ENCODE data around the gene C2CD2.

The C2CD2 gene

GRCh38 chr21:41881051-41881450, 72.8 kb downstream of the C2CD2 start:
- no peak for DNase-seq

GRCh38 chr21:41880153-41880552, 73.7 kb downstream of the C2CD2 start:
- no peak for DNase-seq

GRCh38 chr21:41879190-41879998, 74.4 kb downstream of the C2CD2 start, which contains the start of gene PRDM15:
PRDM15 (minus strand) TSS chr21:41879344; CDS start chr21:41860363, 18,981 bp downstream.
- DNase-seq = peak; percentile 75

GRCh38 chr21:41878831-41879189, 75.0 kb downstream of the C2CD2 start:
- peak; percentile 63 for DNase-seq

- peak; percentile 14 for DNase-seq
Measured at GRCh38 chr21:41877901-41878830, 75.7 kb downstream of the C2CD2 start.

- no peak for DNase-seq
Measured at GRCh38 chr21:41876928-41877652, 76.7 kb downstream of the C2CD2 start.

- DNase-seq = no peak
Measured at GRCh38 chr21:41876396-41876795, 77.4 kb downstream of the C2CD2 start.

- DNase-seq = no peak
Measured at GRCh38 chr21:41875086-41875485, 78.7 kb downstream of the C2CD2 start.

GRCh38 chr21:41874611-41875010, 79.2 kb downstream of the C2CD2 start:
- no peak for DNase-seq

- no peak for DNase-seq
Measured at GRCh38 chr21:41873426-41873825, 80.4 kb downstream of the C2CD2 start.

- no peak for DNase-seq
Measured at GRCh38 chr21:41873005-41873404, 80.8 kb downstream of the C2CD2 start.

GRCh38 chr21:41871293-41872030, 82.4 kb downstream of the C2CD2 start:
- DNase-seq = no peak

- no peak for DNase-seq
Measured at GRCh38 chr21:41869771-41870170, 84.0 kb downstream of the C2CD2 start.

- DNase-seq = no peak
Measured at GRCh38 chr21:41868062-41868710, 85.6 kb downstream of the C2CD2 start.

- DNase-seq = no peak
Measured at GRCh38 chr21:41867313-41867712, 86.5 kb downstream of the C2CD2 start.

GRCh38 chr21:41866274-41866809, 87.5 kb downstream of the C2CD2 start:
- no peak for DNase-seq

GRCh38 chr21:41865002-41865777, 88.6 kb downstream of the C2CD2 start:
- DNase-seq = no peak

- no peak for DNase-seq
Measured at GRCh38 chr21:41864311-41865001, 89.4 kb downstream of the C2CD2 start.

GRCh38 chr21:41863439-41863740, 90.4 kb downstream of the C2CD2 start:
- DNase-seq = no peak

GRCh38 chr21:41861987-41862386, 91.8 kb downstream of the C2CD2 start:
- DNase-seq = no peak
